ENCODE measurements around the gene ZFAND6. TPM values are rescaled to one million over a fixed set of nuclear protein-coding genes. Genes with fewer than 3 reads are reported as not detected.

Gene ZFAND6
- total RNA-seq, 1 donor from 2014 or later: 87.4 TPM

DNA sequence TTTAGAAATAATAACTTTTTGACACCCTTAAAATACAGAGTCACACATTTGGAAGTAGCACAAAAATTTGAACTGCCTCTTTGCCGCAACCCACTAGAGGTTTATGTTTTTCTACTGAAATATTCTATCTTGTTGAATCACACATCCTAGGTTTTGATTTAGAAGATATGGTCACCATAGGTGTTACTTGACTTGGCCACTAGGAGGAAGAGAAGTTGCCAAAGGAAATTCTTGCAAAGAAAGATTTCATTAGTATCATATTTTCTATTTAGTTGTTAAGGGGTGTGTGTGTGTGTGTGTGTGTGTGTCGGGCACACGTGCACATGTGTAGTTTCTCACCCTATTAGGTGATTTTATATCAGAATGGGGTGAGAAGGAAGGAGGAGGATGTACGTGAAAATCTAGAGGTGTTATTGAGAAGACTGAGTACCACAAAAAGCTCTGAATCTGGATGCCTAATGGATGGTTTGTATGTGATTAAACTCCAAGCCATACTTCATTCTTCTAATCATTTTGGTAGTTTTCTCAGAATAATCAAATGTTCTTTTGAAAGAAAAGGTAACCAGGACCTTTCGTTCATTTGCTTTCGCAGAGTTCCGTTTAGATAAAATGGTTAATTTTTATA, 31.5 kb downstream of the ZFAND6 start:
- H3K4me3 ChIP-seq: no peak overlapping the region
- intact Hi-C loops (cut with DNase I): no loop called here
- H3K27me3 ChIP-seq: no peaks in the 10 kb centered on the region
- DNase-seq (ENCODE audit: extremely low spot score in 2 of 2): no peak
- TF ChIP-seq, protein P1, sequence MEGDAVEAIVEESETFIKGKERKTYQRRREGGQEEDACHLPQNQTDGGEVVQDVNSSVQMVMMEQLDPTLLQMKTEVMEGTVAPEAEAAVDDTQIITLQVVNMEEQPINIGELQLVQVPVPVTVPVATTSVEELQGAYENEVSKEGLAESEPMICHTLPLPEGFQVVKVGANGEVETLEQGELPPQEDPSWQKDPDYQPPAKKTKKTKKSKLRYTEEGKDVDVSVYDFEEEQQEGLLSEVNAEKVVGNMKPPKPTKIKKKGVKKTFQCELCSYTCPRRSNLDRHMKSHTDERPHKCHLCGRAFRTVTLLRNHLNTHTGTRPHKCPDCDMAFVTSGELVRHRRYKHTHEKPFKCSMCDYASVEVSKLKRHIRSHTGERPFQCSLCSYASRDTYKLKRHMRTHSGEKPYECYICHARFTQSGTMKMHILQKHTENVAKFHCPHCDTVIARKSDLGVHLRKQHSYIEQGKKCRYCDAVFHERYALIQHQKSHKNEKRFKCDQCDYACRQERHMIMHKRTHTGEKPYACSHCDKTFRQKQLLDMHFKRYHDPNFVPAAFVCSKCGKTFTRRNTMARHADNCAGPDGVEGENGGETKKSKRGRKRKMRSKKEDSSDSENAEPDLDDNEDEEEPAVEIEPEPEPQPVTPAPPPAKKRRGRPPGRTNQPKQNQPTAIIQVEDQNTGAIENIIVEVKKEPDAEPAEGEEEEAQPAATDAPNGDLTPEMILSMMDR (IDR thresholded peaks at IDR 0.05): no peak
- TF ChIP-seq POLR2A (IDR thresholded peaks at IDR 0.05): no peak
- TF ChIP-seq POLR2AphosphoS5 (IDR thresholded peaks at IDR 0.05; ENCODE audit: insufficient read depth in 1 of 2, low read depth in 1 of 2): no peak
- H3K27ac ChIP-seq: no peak overlapping the region
- H3K9me3 ChIP-seq: no peaks in the 10 kb centered on the region
- peaks cover 21% of the 10 kb centered on the region for H3K4me1 ChIP-seq
- H3K36me3 ChIP-seq: no peaks in the 10 kb centered on the region

- intact Hi-C loops (cut with DNase I): no loop called here
- H3K27me3 ChIP-seq: no peaks in the 10 kb centered on the region
- no peak overlapping the region for H3K4me3 ChIP-seq
- no peaks in the 10 kb centered on the region for H3K36me3 ChIP-seq
- H3K9me3 ChIP-seq: no peaks in the 10 kb centered on the region
- H3K4me1 ChIP-seq: peaks cover 28% of the 10 kb centered on the region
- TF ChIP-seq, protein P1 (IDR thresholded peaks at IDR 0.05): no peak
- TF ChIP-seq POLR2AphosphoS5 (IDR thresholded peaks at IDR 0.05; ENCODE audit: insufficient read depth in 1 of 2, low read depth in 1 of 2): peak in 1 of 2 donors; percentile 31
- no peak overlapping the region for H3K27ac ChIP-seq
- DNase-seq (ENCODE audit: extremely low spot score in 2 of 2): no peak
Measured at GRCh38 chr15:80093854-80094418, 34.5 kb downstream of the ZFAND6 start.

- no peaks in the 10 kb centered on the region for H3K9me3 ChIP-seq
- peaks cover 28% of the 10 kb centered on the region for H3K4me1 ChIP-seq
- TF ChIP-seq, protein P1 (IDR thresholded peaks at IDR 0.05): no peak
- no peak for TF ChIP-seq POLR2AphosphoS5 (IDR thresholded peaks at IDR 0.05; ENCODE audit: insufficient read depth in 1 of 2, low read depth in 1 of 2)
- no peak for TF ChIP-seq POLR2A (IDR thresholded peaks at IDR 0.05)
- H3K4me3 ChIP-seq: no peak overlapping the region
- H3K27ac ChIP-seq: no peak overlapping the region
- intact Hi-C loops (cut with DNase I): no loop called here
- no peak for DNase-seq (ENCODE audit: extremely low spot score in 2 of 2)
- no peaks in the 10 kb centered on the region for H3K36me3 ChIP-seq
- H3K27me3 ChIP-seq: no peaks in the 10 kb centered on the region
Measured at GRCh38 chr15:80095511-80095910, 36.0 kb downstream of the ZFAND6 start.

GRCh38 chr15:80095969-80096368, 36.5 kb downstream of the ZFAND6 start:
- Histone ChIP-seq H3K36me3 (no peaks in the 10 kb centered on the region), H3K27ac (no peak overlapping the region), H3K4me1 (peaks cover 28% of the 10 kb centered on the region), H3K9me3 (no peaks in the 10 kb centered on the region), H3K4me3 (no peak overlapping the region), H3K27me3 (no peaks in the 10 kb centered on the region)
- TF ChIP-seq POLR2AphosphoS5 (IDR thresholded peaks at IDR 0.05; ENCODE audit: insufficient read depth in 1 of 2, low read depth in 1 of 2) (no peak), POLR2A (IDR thresholded peaks at IDR 0.05) (no peak)
- TF ChIP-seq, protein P1 (IDR thresholded peaks at IDR 0.05): no peak
- no peak for DNase-seq (ENCODE audit: extremely low spot score in 2 of 2)
- intact Hi-C loops (cut with DNase I): no loop called here

- Histone ChIP-seq H3K36me3 (no peaks in the 10 kb centered on the region), H3K4me1 (peaks cover 27% of the 10 kb centered on the region), H3K9me3 (no peaks in the 10 kb centered on the region), H3K4me3 (no peak overlapping the region), H3K27ac (no peak overlapping the region), H3K27me3 (no peaks in the 10 kb centered on the region)
- no peak for DNase-seq (ENCODE audit: extremely low spot score in 2 of 2)
- no peak for TF ChIP-seq POLR2AphosphoS5 (IDR thresholded peaks at IDR 0.05; ENCODE audit: insufficient read depth in 1 of 2, low read depth in 1 of 2)
- TF ChIP-seq, protein P1 (IDR thresholded peaks at IDR 0.05): no peak
- no peak for TF ChIP-seq POLR2A (IDR thresholded peaks at IDR 0.05)
- intact Hi-C loops (cut with DNase I): no loop called here
Measured at GRCh38 chr15:80098341-80098740, 38.9 kb downstream of the ZFAND6 start.

All from vagina (tissue), 2 donors.